GM12864 (cell line): Measurements from ENCODE around the gene FAM81A.
"Not testable (repeated sequence)": the region's sequence is repeated elsewhere in the genome, so short reads cannot be mapped to it uniquely, and the experiment has no call there.

Experiments
- DNase-seq: peaks from one replicate; pipeline ENCODE4 v3.0.0-alpha.2; 2011; ENCODE audit warnings: low read depth
- H3K4me3 ChIP-seq: 2 replicates; pipeline ENCODE4 v1.5.1; 2011; ENCODE audit warnings: mild to moderate bottlenecking, low read depth, low read length, control low read depth
- CTCF ChIP-seq: IDR thresholded peaks from 2 replicates; pipeline ENCODE4 v1.5.1; 2011; ENCODE audit warnings: low read depth, mild to moderate bottlenecking, moderate library complexity, low read length, control low read depth, inconsistent platforms; ENCODE audit errors: missing control alignments

The FAM81A gene

GRCh38 chr15:59410391-59410896 lies 27.5 kb upstream of the FAM81A start:
- no peak for TF ChIP-seq CTCF
- no peak for DNase-seq
- no peak overlapping the region; the same call in 1 of the 2 replicates for H3K4me3 ChIP-seq

- no peak for TF ChIP-seq CTCF
- no peak overlapping the region for H3K4me3 ChIP-seq
- DNase-seq, result no peak
Measured at GRCh38 chr15:59413577-59413976, 24.4 kb upstream of the FAM81A start.

GRCh38 chr15:59416816-59417215 lies 21.2 kb upstream of the FAM81A start:
- no peak for TF ChIP-seq CTCF
- no peak for DNase-seq
- H3K4me3 ChIP-seq, result no peak overlapping the region

GRCh38 chr15:59419170-59419569 lies 18.8 kb upstream of the FAM81A start:
- no peak overlapping the region for H3K4me3 ChIP-seq
- DNase-seq, result no peak
- no peak for TF ChIP-seq CTCF

GRCh38 chr15:59420108-59420507 lies 17.9 kb upstream of the FAM81A start:
- TF ChIP-seq CTCF, result no peak
- no peak overlapping the region for H3K4me3 ChIP-seq
- DNase-seq, result no peak

GRCh38 chr15:59420986-59421618 lies 16.9 kb upstream of the FAM81A start:
- H3K4me3 ChIP-seq, result no peak overlapping the region
- no peak for DNase-seq
- no peak for TF ChIP-seq CTCF

- no peak overlapping the region for H3K4me3 ChIP-seq
- no peak for TF ChIP-seq CTCF
- DNase-seq, result no peak
Measured at GRCh38 chr15:59424616-59425015, 13.4 kb upstream of the FAM81A start.

- H3K4me3 ChIP-seq, DNase-seq: not testable (repeated sequence)
Measured at GRCh38 chr15:59428898-59429297, 9.1 kb upstream of the FAM81A start.
